Activated naive CD4-positive, alpha-beta T cell treated with anti-CD3 and anti-CD28 coated beads, Interleukin-2, amount 10 ng/mL, durations not matched to agents 7 days and 5 days (primary cell): ENCODE data around the gene CBLC.
A peak's percentile ranks its signal among the peaks of the same experiment; 100 is the strongest.
"Not testable (repeated sequence)": the region's sequence is repeated elsewhere in the genome, so short reads cannot be mapped to it uniquely, and the experiment has no call there.

ENCODE experiments used
- CTCF ChIA-PET: fragments of 350-600 bp; sonication (Branson Sonifier 250); formaldehyde crosslinking; loops from one replicate; lab custom pipeline; 2021; ENCODE audit warnings: antibody characterized with exemption; lab: Charles Lee
- DNase-seq: peaks from one replicate; pipeline ENCODE4 v3.0.0-alpha.2; 2020
- H3K27ac Mint-ChIP-seq: one replicate; pipeline ENCODE4 v1.8.0; 2021; ENCODE audit warnings: mild to moderate bottlenecking, moderate library complexity, mixed read lengths
- H3K27me3 Mint-ChIP-seq: one replicate; pipeline ENCODE4 v1.8.0; 2021; ENCODE audit warnings: mild to moderate bottlenecking, mixed read lengths
- H3K36me3 Mint-ChIP-seq: one replicate; pipeline ENCODE4 v1.8.0; 2021; ENCODE audit warnings: mixed read lengths
- H3K4me1 Mint-ChIP-seq: one replicate; pipeline ENCODE4 v1.8.0; 2021; ENCODE audit warnings: mixed read lengths
- H3K4me3 Mint-ChIP-seq: one replicate; pipeline ENCODE4 v1.8.0; 2021; ENCODE audit warnings: mild to moderate bottlenecking, moderate library complexity, mixed read lengths
- H3K9me3 Mint-ChIP-seq: one replicate; pipeline ENCODE4 v1.8.0; 2021; ENCODE audit warnings: mixed read lengths

Gene CBLC

DNA sequence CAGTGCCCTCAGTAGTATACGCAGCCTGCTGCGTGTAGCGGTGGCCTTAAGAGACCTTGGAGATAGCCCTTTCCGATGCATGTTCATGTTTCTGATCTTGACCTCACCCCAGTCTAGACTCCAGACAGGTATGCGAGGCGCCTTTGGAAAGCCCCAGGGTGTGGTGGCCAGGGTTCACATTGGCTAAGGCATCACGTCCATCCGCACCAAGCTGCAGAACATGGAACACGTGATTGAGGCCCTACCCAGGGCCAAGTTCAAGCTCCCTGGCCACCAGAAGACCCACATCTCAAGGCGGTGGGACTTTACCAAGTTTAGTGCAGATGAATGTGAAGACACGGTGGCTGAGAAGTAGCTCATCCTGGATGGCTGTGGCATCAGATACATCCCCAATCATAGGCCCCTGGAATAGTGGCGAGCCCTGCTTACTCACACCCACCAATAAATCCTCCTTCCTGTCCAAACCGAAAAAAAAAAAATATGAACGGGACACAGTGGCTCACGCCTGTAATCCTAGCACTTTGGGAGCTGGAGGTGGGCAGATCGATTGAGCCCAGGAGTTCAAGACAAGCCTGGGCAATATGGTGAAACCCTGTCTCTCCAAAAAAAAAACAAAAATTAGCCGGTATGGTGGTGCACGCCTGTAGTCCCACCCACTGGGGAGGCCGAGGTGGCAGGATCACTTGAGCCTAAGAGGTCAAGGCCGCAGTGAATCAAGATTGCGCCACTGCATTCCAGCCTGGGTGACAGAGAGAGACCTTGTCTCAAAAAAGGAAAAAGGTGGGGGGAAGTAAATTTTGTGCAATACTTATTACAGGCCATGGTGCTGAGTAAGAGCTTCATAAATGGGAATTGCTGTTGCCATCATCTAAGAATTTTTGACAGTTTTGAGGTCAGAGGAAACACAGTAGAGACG lies 12.4 kb upstream of the CBLC start:
- peaks cover 7% of the 10 kb centered on the region for H3K9me3 Mint-ChIP-seq
- H3K27me3 Mint-ChIP-seq = peaks cover 5% of the 10 kb centered on the region
- no peak for DNase-seq
- H3K36me3 Mint-ChIP-seq = peaks cover 13% of the 10 kb centered on the region
- peaks cover 58% of the 10 kb centered on the region for H3K4me1 Mint-ChIP-seq
- CTCF ChIA-PET = interaction anchor here (16.1 kb wide), 1 partner anchor 41 kb away, joined by 385 read pairs; no protein-coding TSS in a partner anchor
- H3K4me3 Mint-ChIP-seq = no peak overlapping the region
- no peak overlapping the region for H3K27ac Mint-ChIP-seq

DNA sequence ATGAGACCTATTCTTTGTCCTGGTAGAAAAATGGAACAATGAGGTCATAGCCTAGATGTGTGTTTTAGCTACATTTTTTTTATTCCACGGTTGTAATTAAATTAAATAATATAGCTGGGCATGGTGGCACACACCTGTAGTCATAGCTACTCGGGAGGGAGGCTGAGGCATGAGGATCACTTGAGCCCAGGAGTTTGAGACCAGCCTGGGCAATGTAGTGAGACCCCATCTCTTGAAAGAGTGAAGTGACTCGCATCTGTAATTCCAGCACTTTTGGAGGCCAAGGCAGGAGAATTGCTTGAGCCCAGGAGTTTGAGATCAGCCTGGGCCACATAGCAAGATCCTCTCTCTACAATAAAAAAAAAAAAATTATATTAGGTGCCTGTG lies 11.7 kb upstream of the CBLC start:
- H3K27ac Mint-ChIP-seq = no peak overlapping the region
- H3K27me3 Mint-ChIP-seq = peaks cover 5% of the 10 kb centered on the region
- peaks cover 58% of the 10 kb centered on the region for H3K4me1 Mint-ChIP-seq
- peaks cover 9% of the 10 kb centered on the region for H3K36me3 Mint-ChIP-seq
- no peak for DNase-seq
- H3K9me3 Mint-ChIP-seq = peaks cover 7% of the 10 kb centered on the region
- CTCF ChIA-PET = interaction anchor here (16.1 kb wide), 1 partner anchor 42 kb away, joined by 385 read pairs; no protein-coding TSS in a partner anchor
- H3K4me3 Mint-ChIP-seq = no peak overlapping the region

DNA sequence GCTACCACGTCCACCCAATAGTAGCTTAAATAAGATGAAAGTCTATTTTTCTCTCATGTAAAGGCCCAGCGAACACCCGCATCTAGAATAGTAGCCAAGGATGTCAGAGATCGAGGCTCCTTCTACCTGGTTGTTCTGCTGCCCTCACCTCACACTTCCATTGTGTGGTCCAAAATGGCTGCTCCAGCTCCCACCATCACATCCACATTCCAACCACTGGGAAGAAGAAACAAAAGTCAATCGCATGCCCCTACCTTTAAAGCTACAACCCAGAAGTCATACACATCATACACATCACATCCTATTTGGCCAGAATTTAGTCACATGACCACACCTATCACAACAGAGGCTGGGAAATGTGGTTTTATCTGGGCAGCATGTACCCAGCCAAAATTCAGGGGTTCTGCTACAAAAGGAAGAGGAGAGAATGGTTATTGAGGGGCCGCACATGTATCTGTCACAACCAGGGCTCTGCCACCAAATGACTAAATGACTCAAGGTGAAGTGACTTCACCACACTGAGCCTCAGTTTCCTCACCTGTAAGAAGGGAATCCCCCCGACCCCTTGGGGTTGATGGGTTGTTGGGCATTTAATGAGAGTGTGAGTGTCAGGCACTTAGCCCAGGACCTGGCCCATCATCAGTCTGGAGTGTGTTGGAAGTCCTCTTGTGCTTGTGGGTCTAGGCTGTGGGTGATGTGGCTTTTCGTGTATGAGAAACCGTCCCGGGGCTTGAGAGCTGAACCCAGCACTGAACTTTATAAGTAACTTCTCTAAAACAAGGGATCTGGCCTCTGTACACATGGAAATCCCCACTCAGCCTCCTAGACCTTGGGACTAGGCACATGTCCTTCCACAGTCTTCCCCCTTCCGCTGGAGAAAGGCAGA lies 10.2 kb upstream of the CBLC start:
- DNase-seq = no peak
- Mint-ChIP-seq H3K27ac (peak overlapping the region; percentile 5), H3K36me3 (peaks cover 8% of the 10 kb centered on the region), H3K4me3 (no peak overlapping the region), H3K4me1 (peaks cover 55% of the 10 kb centered on the region), H3K9me3 (peaks cover 7% of the 10 kb centered on the region), H3K27me3 (peaks cover 5% of the 10 kb centered on the region)
- CTCF ChIA-PET = interaction anchor here (1.3 to 16.1 kb wide), 2 partner anchors 43 to 79 kb away, joined by 4 to 385 read pairs; no protein-coding TSS in a partner anchor

DNA sequence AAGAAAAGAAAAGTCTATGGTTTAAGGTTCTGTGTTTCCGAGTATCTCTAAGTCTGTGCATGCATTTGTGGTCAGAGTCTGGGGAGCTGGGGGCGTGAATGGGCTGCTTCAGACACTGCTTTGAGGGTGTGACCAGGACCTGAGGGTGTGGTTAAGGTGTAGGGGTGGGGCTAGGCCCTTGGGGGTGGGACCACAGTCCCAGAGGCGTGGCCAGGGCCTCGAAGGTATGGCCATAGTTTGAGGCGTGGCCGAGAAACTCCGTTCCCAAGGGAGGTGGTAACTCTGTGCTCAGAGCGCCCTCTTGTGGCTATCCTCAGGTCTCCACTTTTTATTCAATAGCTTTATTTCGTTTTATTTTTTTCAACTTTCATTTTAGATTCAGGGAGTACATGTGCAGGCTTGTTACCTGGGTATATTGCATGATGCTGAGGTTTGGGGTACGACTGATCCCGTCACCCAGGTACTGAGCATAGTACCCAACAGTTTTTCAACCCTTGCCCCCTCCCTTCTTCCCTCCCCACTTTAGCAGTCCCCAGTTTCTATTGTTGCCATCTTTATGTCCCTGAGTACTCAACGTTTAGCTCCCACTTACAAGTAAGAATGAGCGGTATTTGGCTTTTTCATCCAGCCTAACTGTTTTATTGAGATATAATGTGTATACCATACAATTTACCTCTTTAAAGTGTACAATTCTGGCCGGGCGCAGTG lies 7.0 kb upstream of the CBLC start:
- Mint-ChIP-seq H3K4me1 (peaks cover 38% of the 10 kb centered on the region), H3K4me3 (peak overlapping the region; percentile 8), H3K27me3 (peaks cover 10% of the 10 kb centered on the region), H3K27ac (peak overlapping the region; percentile 54), H3K9me3 (peaks cover 7% of the 10 kb centered on the region), H3K36me3 (peaks cover 4% of the 10 kb centered on the region)
- CTCF ChIA-PET = interaction anchor here (0.6 to 16.1 kb wide), 23 partner anchors 9 to 199 kb away, joined by 3 to 385 read pairs (median 5); partner anchors contain the start of gene NECTIN2
- peak; percentile 98 for DNase-seq

DNA sequence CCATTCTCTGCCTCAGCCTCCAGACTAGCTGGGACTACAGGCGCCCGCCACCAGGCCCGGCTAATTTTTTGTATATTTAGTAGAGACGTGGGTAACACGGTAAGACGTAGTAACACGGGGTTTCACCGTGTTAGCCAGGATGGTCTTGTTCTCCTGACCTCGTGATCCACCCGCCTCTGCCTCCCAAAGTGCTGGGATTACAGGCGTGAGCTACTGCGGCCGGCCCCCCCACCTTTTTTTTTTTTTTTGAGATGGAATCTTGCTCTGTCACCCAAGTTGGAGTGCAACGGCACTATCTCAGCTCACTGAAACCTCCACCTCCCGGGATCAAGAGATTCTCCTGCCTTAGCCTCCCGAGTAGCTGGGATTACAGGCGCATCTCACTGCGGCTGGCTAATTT lies 5.5 kb upstream of the CBLC start:
- H3K4me1 Mint-ChIP-seq = peaks cover 38% of the 10 kb centered on the region
- CTCF ChIA-PET = interaction anchor here (1.5 to 16.1 kb wide), 7 partner anchors 11 to 201 kb away, joined by 4 to 385 read pairs (median 16); no protein-coding TSS in a partner anchor

DNA sequence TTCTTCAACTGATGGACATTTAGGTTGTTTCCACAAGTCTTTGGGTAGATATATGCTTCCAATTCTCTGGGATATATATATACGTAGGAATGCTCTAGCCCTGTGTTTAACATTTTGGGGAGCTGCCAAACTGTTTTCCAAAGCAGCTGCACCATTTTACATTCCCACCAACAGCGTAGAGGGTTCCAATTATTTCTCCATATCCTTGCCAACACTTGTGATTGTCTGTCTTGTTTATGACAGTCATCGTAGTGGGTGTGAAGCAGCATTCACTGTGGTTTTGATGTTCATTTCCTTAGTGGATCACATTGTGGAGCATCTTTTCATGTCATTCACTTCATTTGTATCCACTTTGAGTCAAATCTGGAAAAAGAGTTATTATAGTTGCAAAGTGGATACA lies 4.7 kb upstream of the CBLC start:
- H3K27ac Mint-ChIP-seq = no peak overlapping the region
- no peak for DNase-seq
- peaks cover 29% of the 10 kb centered on the region for H3K4me1 Mint-ChIP-seq
- H3K9me3 Mint-ChIP-seq = peaks cover 5% of the 10 kb centered on the region
- H3K36me3 Mint-ChIP-seq = peaks cover 4% of the 10 kb centered on the region
- no peak overlapping the region for H3K4me3 Mint-ChIP-seq
- peaks cover 23% of the 10 kb centered on the region for H3K27me3 Mint-ChIP-seq
- CTCF ChIA-PET = interaction anchor here (1.6 to 16.1 kb wide), 5 partner anchors 11 to 119 kb away, joined by 4 to 385 read pairs (median 26); no protein-coding TSS in a partner anchor

More for the DNA sequence above, 5.5 kb upstream of the CBLC start:
- H3K9me3 Mint-ChIP-seq, H3K36me3 Mint-ChIP-seq, H3K27ac Mint-ChIP-seq, H3K4me3 Mint-ChIP-seq, DNase-seq: not testable (repeated sequence)
- H3K27me3 Mint-ChIP-seq = peaks cover 18% of the 10 kb centered on the region

DNA sequence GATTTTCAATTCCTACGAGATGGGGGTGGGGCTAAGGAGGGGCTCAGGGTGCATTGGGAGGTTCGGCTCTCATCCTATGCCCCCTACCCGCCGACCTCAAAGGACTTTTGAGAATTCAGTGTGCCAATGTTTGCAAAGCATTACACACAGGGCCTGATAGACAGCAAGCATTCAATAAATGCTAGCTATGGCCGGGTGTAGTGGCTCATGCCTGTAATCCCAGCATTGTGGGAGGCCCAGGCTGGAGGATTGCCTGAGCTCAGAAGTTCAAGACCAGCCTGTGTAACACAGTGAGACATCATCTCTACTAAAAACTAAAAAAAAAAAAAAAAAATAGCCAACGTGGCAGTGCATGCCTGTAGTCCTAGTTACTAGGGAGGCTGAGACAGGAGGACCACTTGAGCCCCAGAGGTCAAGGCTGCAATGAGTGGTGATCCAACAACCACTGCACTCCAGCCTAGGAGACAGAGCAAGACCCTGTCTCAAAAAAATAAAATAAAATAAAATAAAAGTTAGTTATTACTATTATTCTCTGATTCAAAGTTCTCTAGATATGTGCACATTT lies 1.9 kb upstream of the CBLC start:
- Mint-ChIP-seq H3K27ac (no peak overlapping the region), H3K36me3 (no peaks in the 10 kb centered on the region), H3K4me3 (no peak overlapping the region), H3K9me3 (no peaks in the 10 kb centered on the region), H3K4me1 (peaks cover 6% of the 10 kb centered on the region), H3K27me3 (peaks cover 24% of the 10 kb centered on the region)
- CTCF ChIA-PET = interaction anchor here (0.9 to 16.1 kb wide), 3 partner anchors 9 to 86 kb away, joined by 3 to 385 read pairs (median 5); no protein-coding TSS in a partner anchor
- no peak for DNase-seq

DNA sequence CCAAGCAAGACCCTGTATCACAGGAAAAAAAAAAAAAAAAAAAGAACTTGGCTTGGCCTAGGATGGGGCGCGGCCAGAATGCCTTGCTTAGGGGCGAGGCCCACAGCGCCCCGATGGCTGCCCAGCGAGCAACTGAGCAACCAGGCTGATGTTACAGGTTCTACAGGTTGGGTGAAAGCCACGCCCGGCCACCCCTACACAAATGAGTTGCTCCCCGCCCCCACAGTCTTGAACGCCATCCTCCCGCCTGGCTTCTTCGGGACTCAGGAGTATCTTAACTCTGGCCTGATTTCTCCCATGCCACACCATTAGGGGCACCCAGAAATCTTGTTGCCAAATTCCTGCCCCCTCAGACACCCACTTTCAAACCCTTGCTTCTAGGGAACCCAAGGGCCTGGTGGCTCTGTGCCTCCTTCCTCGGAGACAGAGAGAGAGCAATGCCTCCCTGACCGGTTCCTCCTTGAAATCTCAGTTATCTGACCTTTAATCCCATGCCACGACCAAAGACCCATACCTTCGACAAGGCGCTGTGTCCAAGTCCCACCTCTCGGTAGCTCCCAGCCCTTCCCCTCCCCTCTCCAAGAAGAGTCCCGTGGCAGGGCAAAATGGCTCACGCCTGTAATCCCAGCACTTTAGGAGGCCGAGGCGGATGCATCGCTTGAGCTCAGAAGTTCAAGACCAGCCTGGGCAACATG lies 1.1 kb upstream of the CBLC start:
- DNase-seq = no peak
- CTCF ChIA-PET = interaction anchor here (0.9 to 16.1 kb wide), 3 partner anchors 8 to 86 kb away, joined by 3 to 385 read pairs (median 5); no protein-coding TSS in a partner anchor
- no peaks in the 10 kb centered on the region for H3K36me3 Mint-ChIP-seq
- peaks cover 24% of the 10 kb centered on the region for H3K27me3 Mint-ChIP-seq
- peaks cover 3% of the 10 kb centered on the region for H3K4me1 Mint-ChIP-seq
- H3K4me3 Mint-ChIP-seq = no peak overlapping the region
- H3K9me3 Mint-ChIP-seq = no peaks in the 10 kb centered on the region
- H3K27ac Mint-ChIP-seq = no peak overlapping the region

DNA sequence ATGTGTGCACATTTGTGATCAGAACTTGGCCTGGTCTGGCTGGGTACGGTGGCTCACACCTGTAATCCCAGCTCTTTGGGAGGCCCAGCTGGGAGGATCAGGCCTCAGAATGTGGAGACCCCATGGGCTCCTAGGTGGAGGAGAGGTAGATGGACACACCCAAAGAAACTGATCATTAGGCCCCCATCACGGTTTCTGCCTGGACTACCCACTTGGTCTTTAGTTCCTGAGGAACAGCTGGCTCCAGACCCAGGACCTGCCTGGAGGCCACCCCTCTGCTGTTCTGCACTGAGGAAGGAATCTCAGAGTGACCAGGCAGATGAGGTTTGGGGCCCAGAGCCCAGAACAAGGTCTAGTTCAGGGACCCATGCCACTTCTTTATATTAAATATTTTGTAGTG lies 1.5 kb downstream of the CBLC start:
- DNase-seq = no peak
- Mint-ChIP-seq H3K27me3 (peaks cover 27% of the 10 kb centered on the region), H3K9me3 (no peaks in the 10 kb centered on the region), H3K36me3 (no peaks in the 10 kb centered on the region), H3K4me3 (no peak overlapping the region), H3K27ac (no peak overlapping the region), H3K4me1 (peaks cover under 1% of the 10 kb centered on the region)
- CTCF ChIA-PET = interaction anchor here (6.3 kb wide), 1 partner anchor 56 kb away, joined by 44 read pairs; no protein-coding TSS in a partner anchor

DNA sequence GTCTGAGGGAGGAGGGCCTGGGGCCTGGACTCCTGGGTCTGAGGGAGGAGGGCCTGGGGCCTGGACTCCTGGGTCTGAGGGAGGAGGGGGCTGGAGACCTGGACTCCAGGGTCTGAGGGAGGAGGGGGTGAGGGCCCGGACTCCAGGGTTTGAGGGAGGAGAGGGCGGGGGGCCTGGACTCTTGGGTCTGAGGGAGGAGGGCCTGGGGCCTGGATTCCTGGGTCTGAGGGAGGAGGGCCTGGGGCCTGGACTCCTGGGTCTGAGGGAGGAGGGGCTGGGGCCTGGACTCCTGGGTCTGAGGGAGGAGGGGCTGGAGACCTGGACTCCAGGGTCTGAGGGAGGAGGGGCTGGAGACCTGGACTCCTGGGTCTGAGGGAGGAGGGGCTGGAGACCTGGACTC lies 4.0 kb downstream of the CBLC start:
- not testable (repeated sequence) for DNase-seq, H3K27ac Mint-ChIP-seq, H3K4me3 Mint-ChIP-seq, H3K9me3 Mint-ChIP-seq, H3K36me3 Mint-ChIP-seq, H3K4me1 Mint-ChIP-seq
- CTCF ChIA-PET = interaction anchor here (1.0 to 6.3 kb wide), 7 partner anchors 10 to 211 kb away, joined by 3 to 44 read pairs (median 4); no protein-coding TSS in a partner anchor
- H3K27me3 Mint-ChIP-seq = peaks cover 24% of the 10 kb centered on the region

DNA sequence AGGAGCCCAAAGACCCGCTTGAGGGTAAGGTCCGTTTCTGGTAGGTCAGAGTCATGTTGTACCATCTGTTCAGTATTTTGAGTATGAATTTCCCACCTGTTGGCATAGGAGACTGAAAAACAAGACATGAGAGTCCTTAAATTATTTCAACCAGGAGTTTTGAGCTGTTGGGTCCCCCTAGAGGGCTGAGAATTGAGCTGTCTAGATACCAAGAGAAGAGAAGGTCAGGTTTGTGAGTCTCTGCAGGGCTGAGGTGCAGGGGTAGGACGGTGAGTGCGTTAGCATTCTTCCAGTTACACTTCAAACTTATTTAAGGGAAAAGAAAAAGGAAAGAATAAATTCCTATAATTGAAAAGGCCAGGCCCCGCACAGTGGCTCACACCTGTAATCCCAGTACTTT lies 5.0 kb downstream of the CBLC start:
- peaks cover 4% of the 10 kb centered on the region for H3K4me1 Mint-ChIP-seq
- H3K36me3 Mint-ChIP-seq = no peaks in the 10 kb centered on the region
- CTCF ChIA-PET = interaction anchor here (0.7 to 6.3 kb wide), 9 partner anchors 11 to 212 kb away, joined by 3 to 44 read pairs (median 6); partner anchors contain the start of gene NECTIN2
- no peak for DNase-seq
- no peak overlapping the region for H3K27ac Mint-ChIP-seq
- peaks cover 19% of the 10 kb centered on the region for H3K27me3 Mint-ChIP-seq
- no peak overlapping the region for H3K4me3 Mint-ChIP-seq
- H3K9me3 Mint-ChIP-seq = no peaks in the 10 kb centered on the region

DNA sequence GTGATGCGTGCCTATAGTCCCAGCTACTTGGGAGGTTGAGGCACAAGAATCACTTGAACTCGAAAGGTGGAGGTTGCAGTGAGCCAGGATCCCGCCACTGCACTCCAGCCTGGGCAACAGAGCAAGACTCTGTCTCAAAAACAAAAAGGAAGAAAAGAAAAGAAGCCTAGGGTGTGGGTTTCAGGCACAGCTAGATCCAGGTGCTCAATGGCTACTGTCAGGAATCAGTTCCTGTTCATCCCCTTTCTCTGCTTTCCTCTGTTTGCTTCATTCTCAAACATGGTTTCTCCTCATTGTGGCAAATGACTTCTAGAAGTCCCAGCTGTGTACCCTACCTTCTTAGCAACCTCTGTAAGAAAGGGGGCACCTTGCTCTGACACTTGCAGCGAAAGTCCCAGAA lies 5.9 kb downstream of the CBLC start:
- H3K4me1 Mint-ChIP-seq = peaks cover 4% of the 10 kb centered on the region
- DNase-seq = no peak
- CTCF ChIA-PET = interaction anchor here (0.7 to 6.3 kb wide), 18 partner anchors 9 to 212 kb away, joined by 3 to 44 read pairs (median 6); partner anchors contain the start of gene NECTIN2
- H3K36me3 Mint-ChIP-seq = no peaks in the 10 kb centered on the region
- no peaks in the 10 kb centered on the region for H3K9me3 Mint-ChIP-seq
- H3K27me3 Mint-ChIP-seq = peaks cover 18% of the 10 kb centered on the region
- no peak overlapping the region for H3K27ac Mint-ChIP-seq
- no peak overlapping the region for H3K4me3 Mint-ChIP-seq
